ENCODE measurements around the gene INF2.
"Not testable (repeated sequence)": the region's sequence is repeated elsewhere in the genome, so short reads cannot be mapped to it uniquely, and the experiment has no call there.

Gene INF2

DNA sequence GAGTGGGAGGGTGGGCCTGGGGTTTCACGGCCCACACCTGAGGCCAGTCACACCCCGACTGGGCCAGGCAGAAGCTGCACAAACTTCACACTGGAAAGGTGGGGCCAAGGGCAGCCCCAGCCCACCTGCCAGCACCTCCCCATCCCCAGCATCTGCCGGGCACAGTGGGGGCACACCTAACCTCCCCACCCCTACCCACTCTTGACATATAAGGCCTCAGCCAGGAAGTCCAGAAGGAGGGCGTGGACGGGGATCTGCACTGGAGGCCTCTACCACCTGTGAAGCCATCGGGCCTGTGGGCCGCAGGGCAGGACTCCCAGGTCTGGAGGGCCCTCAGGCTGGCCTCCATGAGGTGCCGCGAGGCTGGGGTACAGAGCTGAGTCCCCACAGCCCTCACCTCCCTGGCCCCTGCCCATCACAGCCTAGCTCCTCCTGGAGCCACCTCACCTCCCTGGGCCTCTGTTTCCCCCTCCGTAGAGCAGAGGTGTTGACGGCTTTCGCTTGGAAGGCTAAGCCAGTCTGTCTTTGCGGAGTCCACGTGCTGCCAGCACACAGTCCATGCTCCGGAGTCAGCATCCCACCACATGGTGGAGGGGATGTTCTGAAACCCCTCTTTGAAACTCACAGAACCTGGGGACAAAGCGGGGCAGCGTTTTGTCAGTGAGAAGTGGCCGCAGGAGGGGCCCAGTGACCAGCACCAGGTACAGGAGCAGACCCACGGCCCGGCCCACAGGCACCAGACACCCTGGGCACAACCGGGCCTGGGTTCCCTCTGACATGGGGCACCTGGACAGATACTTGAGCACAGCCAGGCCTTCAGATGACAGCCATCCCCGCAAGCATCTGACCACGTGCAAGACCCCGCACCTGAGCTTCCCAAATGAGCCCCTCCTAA, 38.2 kb upstream of the INF2 start:
- no peaks in the 10 kb centered on the region for H3K36me3 ChIP-seq
- TF ChIP-seq, protein P1, sequence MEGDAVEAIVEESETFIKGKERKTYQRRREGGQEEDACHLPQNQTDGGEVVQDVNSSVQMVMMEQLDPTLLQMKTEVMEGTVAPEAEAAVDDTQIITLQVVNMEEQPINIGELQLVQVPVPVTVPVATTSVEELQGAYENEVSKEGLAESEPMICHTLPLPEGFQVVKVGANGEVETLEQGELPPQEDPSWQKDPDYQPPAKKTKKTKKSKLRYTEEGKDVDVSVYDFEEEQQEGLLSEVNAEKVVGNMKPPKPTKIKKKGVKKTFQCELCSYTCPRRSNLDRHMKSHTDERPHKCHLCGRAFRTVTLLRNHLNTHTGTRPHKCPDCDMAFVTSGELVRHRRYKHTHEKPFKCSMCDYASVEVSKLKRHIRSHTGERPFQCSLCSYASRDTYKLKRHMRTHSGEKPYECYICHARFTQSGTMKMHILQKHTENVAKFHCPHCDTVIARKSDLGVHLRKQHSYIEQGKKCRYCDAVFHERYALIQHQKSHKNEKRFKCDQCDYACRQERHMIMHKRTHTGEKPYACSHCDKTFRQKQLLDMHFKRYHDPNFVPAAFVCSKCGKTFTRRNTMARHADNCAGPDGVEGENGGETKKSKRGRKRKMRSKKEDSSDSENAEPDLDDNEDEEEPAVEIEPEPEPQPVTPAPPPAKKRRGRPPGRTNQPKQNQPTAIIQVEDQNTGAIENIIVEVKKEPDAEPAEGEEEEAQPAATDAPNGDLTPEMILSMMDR (IDR thresholded peaks at IDR 0.05; ENCODE audit: low read depth, low read length): no peak
- H3K4me3 ChIP-seq (ENCODE audit: low read depth, low read length): no peak overlapping the region
- H3K9me3 ChIP-seq: no peaks in the 10 kb centered on the region; the same call in 1 of the 2 replicates
- no peaks in the 10 kb centered on the region for H3K27me3 ChIP-seq
- no peak for DNase-seq
- H3K4me1 ChIP-seq: no peaks in the 10 kb centered on the region

DNA sequence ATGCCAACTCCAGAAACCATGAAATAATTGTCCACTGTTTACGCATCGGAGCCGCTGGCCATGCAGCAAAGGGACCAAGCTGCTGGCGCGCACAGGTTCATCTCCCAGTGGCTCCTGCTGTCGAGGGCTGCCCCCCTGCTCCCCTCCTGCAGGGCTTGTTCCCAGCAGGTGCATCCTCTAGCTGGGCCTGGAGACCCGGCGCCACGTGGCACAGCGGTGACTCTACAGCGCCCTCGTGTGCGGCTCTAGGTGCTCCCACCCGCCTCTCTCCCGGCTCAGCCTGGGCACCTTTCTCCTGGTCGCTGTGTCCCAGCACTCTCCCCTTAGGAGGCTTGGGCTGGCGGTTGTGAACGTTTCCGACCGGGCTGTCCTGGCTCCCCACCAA, 37.5 kb upstream of the INF2 start:
- DNase-seq: no peak
- no peaks in the 10 kb centered on the region; the same call in 1 of the 2 replicates for H3K9me3 ChIP-seq
- TF ChIP-seq, protein P1 (IDR thresholded peaks at IDR 0.05; ENCODE audit: low read depth, low read length): no peak

DNA sequence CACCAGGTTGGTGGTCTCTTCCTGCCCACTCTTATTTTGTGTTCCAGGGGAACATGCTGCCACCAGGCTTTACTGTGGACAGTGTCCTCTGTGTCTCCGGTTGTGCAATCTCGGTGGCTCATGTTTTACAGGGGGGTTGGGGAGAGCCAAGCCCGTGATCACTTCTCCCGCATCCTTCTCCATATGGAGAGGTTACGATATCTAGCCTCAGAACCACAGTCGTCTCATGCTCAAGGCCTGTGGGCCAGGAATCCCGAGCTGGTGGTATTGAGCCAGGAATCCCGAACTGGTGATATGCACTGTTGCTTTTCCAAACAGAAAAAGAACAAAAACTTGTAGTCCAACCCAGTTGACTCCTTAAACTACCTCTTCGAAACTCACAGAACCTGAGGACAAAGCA, 37.0 kb upstream of the INF2 start:
- H3K4me3 ChIP-seq (ENCODE audit: low read depth, low read length): no peak overlapping the region
- no peak for DNase-seq
- no peaks in the 10 kb centered on the region for H3K36me3 ChIP-seq
- no peaks in the 10 kb centered on the region; the same call in 1 of the 2 replicates for H3K9me3 ChIP-seq
- no peaks in the 10 kb centered on the region for H3K4me1 ChIP-seq
- TF ChIP-seq, protein P1 (IDR thresholded peaks at IDR 0.05; ENCODE audit: low read depth, low read length): no peak
- H3K27me3 ChIP-seq: no peaks in the 10 kb centered on the region

More for the DNA sequence above, 37.5 kb upstream of the INF2 start:
- H3K4me1 ChIP-seq: no peaks in the 10 kb centered on the region
- no peaks in the 10 kb centered on the region for H3K27me3 ChIP-seq
- H3K4me3 ChIP-seq (ENCODE audit: low read depth, low read length): no peak overlapping the region
- no peaks in the 10 kb centered on the region for H3K36me3 ChIP-seq

DNA sequence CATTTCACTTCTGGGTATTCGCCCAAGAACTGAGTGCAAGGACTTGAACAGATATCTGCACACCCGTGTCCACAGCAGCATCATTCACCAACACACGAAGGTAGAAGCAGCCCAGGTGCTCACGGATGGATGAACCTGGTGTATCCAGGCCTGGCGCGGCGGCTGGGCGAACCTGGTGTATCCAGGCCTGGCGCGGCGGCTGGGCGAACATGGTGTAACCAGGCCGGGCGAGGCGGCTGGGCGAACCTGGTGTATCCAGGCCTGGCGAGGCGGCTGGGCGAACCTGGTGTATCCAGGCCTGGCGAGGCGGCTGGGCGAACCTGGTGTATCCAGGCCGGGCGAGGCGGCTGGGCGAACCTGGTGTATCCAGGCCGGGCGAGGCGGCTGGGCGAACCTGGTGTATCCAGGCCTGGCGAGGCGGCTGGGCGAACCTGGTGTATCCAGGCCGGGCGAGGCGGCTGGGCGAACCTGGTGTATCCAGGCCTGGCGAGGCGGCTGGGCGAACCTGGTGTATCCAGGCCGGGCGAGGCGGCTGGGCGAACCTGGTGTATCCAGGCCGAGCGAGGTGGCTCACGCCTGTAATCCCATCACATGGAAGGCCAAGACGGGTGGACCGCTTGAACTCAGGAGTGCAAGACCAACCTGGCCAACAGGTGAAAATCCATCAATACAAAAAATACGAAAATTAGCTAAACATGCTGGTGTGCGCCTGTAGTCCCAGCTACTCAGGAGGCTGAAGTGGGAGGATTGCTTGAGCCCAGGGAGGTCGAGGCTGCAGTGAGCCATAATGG, 36.1 kb upstream of the INF2 start:
- not testable (repeated sequence) for DNase-seq; H3K9me3 ChIP-seq; H3K36me3 ChIP-seq; H3K27me3 ChIP-seq; H3K4me3 ChIP-seq (ENCODE audit: low read depth, low read length); H3K4me1 ChIP-seq

DNA sequence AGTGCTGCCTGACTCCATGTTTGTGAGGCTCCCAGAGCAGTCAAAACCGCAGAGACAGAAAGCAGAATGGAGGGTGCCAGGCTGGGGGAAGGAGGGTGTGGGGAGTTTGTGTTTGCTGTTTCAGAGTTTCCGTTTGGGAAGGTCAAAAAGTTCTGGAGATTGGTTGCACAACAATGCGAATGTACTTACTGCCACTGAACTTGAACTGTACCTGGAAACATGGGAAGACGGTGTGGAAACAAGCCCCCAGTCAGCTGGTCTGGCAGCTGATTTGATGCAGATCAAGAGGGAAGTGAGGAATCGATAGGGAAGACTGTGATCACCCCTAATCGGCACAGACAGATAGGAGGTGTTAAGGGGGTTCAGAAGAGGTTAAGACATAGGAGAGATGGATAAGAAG, 35.3 kb upstream of the INF2 start:
- TF ChIP-seq, protein P1 (IDR thresholded peaks at IDR 0.05; ENCODE audit: low read depth, low read length): no peak
- Histone ChIP-seq H3K9me3 (no peaks in the 10 kb centered on the region; the same call in 1 of the 2 replicates), H3K36me3 (no peaks in the 10 kb centered on the region), H3K27me3 (no peaks in the 10 kb centered on the region), H3K4me3 (ENCODE audit: low read depth, low read length) (no peak overlapping the region), H3K4me1 (no peaks in the 10 kb centered on the region)
- no peak for DNase-seq

DNA sequence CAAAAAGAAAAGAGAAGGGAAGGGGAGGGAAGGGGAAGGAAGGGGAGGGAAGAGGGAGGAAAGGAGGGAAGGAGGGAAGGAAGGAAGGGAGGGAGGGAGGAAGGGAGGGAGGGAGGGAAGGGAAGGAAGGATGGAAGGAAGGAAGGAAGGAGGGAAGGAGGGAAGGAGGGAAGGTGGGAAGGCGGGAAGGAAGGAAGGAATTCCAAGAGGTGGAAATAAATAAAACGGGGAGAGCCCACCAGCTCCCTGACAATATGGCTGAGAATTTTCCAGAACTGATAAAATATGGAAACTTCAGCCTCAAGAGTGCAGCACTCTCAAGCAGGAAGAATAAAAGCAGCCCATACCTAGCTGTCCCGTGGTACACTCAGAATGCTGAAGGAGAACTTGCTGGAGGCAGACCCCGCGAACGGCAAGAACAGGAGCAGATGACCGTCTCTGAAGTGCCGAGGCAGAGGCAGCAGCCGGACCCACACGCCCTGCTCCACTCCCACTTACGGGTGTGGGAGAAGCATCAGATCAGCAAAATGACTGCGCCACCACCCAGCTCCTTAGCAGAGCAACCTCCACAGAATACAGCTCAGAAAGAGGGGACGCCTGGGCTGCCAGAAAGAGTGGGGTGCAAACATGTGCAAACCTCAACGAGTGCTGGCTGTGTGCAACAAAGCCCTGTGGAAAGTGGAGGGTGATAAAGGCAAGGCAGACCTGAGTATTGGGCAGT, 34.1 kb upstream of the INF2 start:
- no peaks in the 10 kb centered on the region; the same call in 1 of the 2 replicates for H3K9me3 ChIP-seq
- no peak overlapping the region for H3K4me3 ChIP-seq (ENCODE audit: low read depth, low read length)
- no peak for DNase-seq
- no peaks in the 10 kb centered on the region for H3K36me3 ChIP-seq
- TF ChIP-seq, protein P1 (IDR thresholded peaks at IDR 0.05; ENCODE audit: low read depth, low read length): no peak
- no peaks in the 10 kb centered on the region for H3K27me3 ChIP-seq
- no peaks in the 10 kb centered on the region for H3K4me1 ChIP-seq

Measured in BE2C (cell line).